Mucosa of descending colon (tissue), 3 donors: Measurements from ENCODE around the gene VPS35L. TPM values are rescaled to one million over a fixed set of nuclear protein-coding genes. Genes with fewer than 3 reads are reported as not detected.

Source experiments
- ATAC-seq: fragments of 200-7000 bp; cut with Tn5 transposase; one replicate; pipeline ENCODE4 v1.9.1; 2020; ENCODE audit warnings: mild to moderate bottlenecking, moderate library complexity
- DNase-seq, 3 donors: peaks; one replicate each; pipeline ENCODE4 v3.0.0-alpha.2; 2020
- H3K36me3 ChIP-seq: fragments of 200-600 bp; one replicate; pipeline ENCODE4 v1.8.0; 2021; ENCODE audit warnings: low read depth, mild to moderate bottlenecking
- H3K4me1 ChIP-seq: fragments of 200-600 bp; one replicate; pipeline ENCODE4 v1.8.0; 2021; ENCODE audit warnings: low read depth, mild to moderate bottlenecking
- H3K4me3 ChIP-seq: fragments of 200-600 bp; one replicate; pipeline ENCODE4 v1.8.0; 2021; ENCODE audit warnings: mild to moderate bottlenecking
- H3K9me3 ChIP-seq: fragments of 200-600 bp; one replicate; pipeline ENCODE4 v1.8.0; 2021; ENCODE audit warnings: mild to moderate bottlenecking
- CTCF ChIP-seq: fragments of 200-600 bp; IDR thresholded peaks from one replicate; pipeline ENCODE4 v1.8.0; 2022; ENCODE audit warnings: antibody characterized with exemption, mild to moderate bottlenecking
- intact Hi-C, 2 donors: fragments of 100-400 bp; cut with DNase I in 1 of 2; cut with micrococcal nuclease in 1 of 2; formaldehyde crosslinking; loops; one replicate each; pipeline versions ENCODE4 v1.11.0 to v1.11.1; 2022; cut with DNase I, micrococcal nuclease
- total RNA-seq, 3 donors: library from RNA; stranded (reverse); fragmentation: NEBNext Ultra II Directional in 2 of 3; extraction: Animal tissue kit (Norgen Biotek cat#: 25700) in 2 of 3; gene quantifications; one replicate each; pipeline versions ENCODE4 v1.2.1 to v1.2.4, GENCODE V29; 2021 to 2023
- donor health status: DM: no; HTN: no; CAD: no; lungs with moderate emphysema.
- donor health status: DM: no; HTN: no; CAD: no.
- donor health status: DM: no; HTN: yes; CAD: no.

The VPS35L gene
- total RNA-seq, 3 donors from 2014 or later: 47.2 to 61.7 (median 61.4) TPM

GRCh38 chr16:19524616-19525384 lies 30.7 kb upstream of the VPS35L start:
- DNase-seq: no peak
- no peak for TF ChIP-seq CTCF
- intact Hi-C loops: no loop called here

GRCh38 chr16:19525385-19525723 lies 30.1 kb upstream of the VPS35L start:
- intact Hi-C loops: no loop called here
- H3K36me3 ChIP-seq: no peaks in the 10 kb centered on the region
- no peak for TF ChIP-seq CTCF
- ATAC-seq (no peak), DNase-seq (no peak)
- H3K9me3 ChIP-seq: no peaks in the 10 kb centered on the region
- H3K4me1 ChIP-seq: peaks cover 10% of the 10 kb centered on the region
- no peak overlapping the region for H3K4me3 ChIP-seq

More at GRCh38 chr16:19524616-19525384, 30.7 kb upstream of the VPS35L start:
- H3K4me3 ChIP-seq: peak overlapping the region; percentile 52
- no peak for ATAC-seq
- no peaks in the 10 kb centered on the region for H3K9me3 ChIP-seq
- peaks cover 13% of the 10 kb centered on the region for H3K4me1 ChIP-seq
- H3K36me3 ChIP-seq: no peaks in the 10 kb centered on the region

- Histone ChIP-seq H3K36me3 (no peaks in the 10 kb centered on the region), H3K9me3 (no peaks in the 10 kb centered on the region), H3K4me3 (no peak overlapping the region), H3K4me1 (peaks cover 10% of the 10 kb centered on the region)
- DNase-seq (no peak), ATAC-seq (no peak)
- intact Hi-C loops: no loop called here
- TF ChIP-seq CTCF: no peak
These were observed 28.3 kb upstream of the VPS35L start for GRCh38 chr16:19527161-19527560.

GRCh38 chr16:19528666-19529065 lies 26.8 kb upstream of the VPS35L start:
- Histone ChIP-seq H3K9me3 (no peaks in the 10 kb centered on the region), H3K4me3 (no peak overlapping the region), H3K36me3 (no peaks in the 10 kb centered on the region), H3K4me1 (peaks cover 10% of the 10 kb centered on the region)
- ATAC-seq: no peak
- DNase-seq: no peak
- no peak for TF ChIP-seq CTCF
- intact Hi-C loops: no loop called here

GRCh38 chr16:19532601-19533000 lies 22.9 kb upstream of the VPS35L start:
- no peak for TF ChIP-seq CTCF
- Histone ChIP-seq H3K4me1 (no peaks in the 10 kb centered on the region), H3K9me3 (no peaks in the 10 kb centered on the region), H3K36me3 (no peaks in the 10 kb centered on the region), H3K4me3 (no peak overlapping the region)
- ATAC-seq (no peak), DNase-seq (no peak)
- intact Hi-C loops: no loop called here
